Measurements from ENCODE around the gene KARS1.
A peak's percentile ranks its signal among the peaks of the same experiment; 100 is the strongest.

Gene KARS1

DNA sequence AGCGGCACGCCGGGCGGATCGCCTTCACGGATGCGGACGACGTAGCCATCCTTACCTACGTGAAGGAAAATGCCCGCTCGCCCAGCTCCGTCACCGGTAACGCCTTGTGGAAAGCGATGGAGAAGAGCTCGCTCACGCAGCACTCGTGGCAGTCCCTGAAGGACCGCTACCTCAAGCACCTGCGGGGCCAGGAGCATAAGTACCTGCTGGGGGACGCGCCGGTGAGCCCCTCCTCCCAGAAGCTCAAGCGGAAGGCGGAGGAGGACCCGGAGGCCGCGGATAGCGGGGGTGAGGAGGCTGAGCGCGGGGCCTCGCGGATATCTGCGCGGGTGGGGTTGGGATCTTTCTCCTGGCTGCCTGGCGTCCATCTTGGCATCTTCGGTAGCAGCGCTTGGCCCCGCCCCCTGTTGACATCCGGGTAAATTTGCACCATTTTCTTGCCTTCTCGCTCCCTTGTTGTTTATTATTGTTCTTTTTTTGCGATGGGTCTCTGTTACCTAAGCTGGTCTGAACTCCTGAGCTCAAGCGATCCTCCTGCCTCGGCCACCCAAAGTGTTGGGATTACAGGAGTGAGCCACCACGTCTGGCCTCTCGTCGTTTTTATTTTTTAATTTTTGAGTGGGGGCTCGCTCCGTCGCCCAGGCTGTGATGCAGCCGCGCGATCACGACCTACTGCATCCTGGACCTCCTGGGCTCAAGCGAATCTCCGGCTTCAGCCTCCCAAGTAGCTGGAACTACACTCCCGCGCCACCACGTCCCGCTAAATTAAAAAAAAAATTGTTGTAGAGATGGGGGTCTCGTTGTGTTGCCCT is 1.0 kb upstream of the KARS1 start:
- Histone ChIP-seq H3K27me3 (ENCODE audit: insufficient read depth, low read length) (no peaks in the 10 kb centered on the region), H2AFZ (ENCODE audit: low read length, unreplicated experiment) (peak overlapping the region; percentile 98), H3K27ac (ENCODE audit: low read depth, low read length) (peak overlapping the region; percentile 76), H3K4me1 (ENCODE audit: control insufficient read depth, insufficient read depth, low read length, unreplicated experiment) (peaks cover 28% of the 10 kb centered on the region), H3K36me3 (ENCODE audit: insufficient read depth, low read length) (peaks cover 13% of the 10 kb centered on the region; the same call in 1 of the 2 replicates), H3K79me2 (ENCODE audit: control insufficient read depth, insufficient read depth, low read length, unreplicated experiment) (peaks cover 95% of the 10 kb centered on the region), H3K4me3 (ENCODE audit: low read depth, low read length) (peak overlapping the region; percentile 91)

DNA sequence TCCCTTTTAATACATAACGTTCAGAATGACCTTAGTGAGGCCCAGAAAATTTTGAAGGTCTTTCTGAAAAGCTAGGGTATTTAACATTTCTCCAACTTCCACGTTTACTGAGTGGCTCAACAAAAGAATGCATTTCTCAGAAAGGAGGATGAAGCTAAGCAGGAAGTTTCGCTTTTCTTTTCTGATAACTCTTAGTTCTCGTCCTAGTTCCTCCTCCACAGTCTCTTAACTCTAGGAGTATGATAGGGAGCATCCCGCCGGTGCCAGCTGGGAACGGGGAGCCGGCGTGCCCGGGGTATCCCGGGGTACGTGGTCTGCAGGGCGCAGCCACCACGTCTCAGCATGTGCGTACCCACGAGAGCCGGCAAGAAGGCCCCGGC is 363 bp downstream of the KARS1 start:
- Histone ChIP-seq H3K36me3 (ENCODE audit: insufficient read depth, low read length) (peaks cover 21% of the 10 kb centered on the region), H3K79me2 (ENCODE audit: control insufficient read depth, insufficient read depth, low read length, unreplicated experiment) (peaks cover 95% of the 10 kb centered on the region), H3K27me3 (ENCODE audit: insufficient read depth, low read length) (no peaks in the 10 kb centered on the region), H2AFZ (ENCODE audit: low read length, unreplicated experiment) (peak overlapping the region; percentile 81), H3K4me1 (ENCODE audit: control insufficient read depth, insufficient read depth, low read length, unreplicated experiment) (peaks cover 21% of the 10 kb centered on the region), H3K4me3 (ENCODE audit: low read depth, low read length) (peak overlapping the region; percentile 91), H3K27ac (ENCODE audit: low read depth, low read length) (peak overlapping the region; percentile 39)

DNA sequence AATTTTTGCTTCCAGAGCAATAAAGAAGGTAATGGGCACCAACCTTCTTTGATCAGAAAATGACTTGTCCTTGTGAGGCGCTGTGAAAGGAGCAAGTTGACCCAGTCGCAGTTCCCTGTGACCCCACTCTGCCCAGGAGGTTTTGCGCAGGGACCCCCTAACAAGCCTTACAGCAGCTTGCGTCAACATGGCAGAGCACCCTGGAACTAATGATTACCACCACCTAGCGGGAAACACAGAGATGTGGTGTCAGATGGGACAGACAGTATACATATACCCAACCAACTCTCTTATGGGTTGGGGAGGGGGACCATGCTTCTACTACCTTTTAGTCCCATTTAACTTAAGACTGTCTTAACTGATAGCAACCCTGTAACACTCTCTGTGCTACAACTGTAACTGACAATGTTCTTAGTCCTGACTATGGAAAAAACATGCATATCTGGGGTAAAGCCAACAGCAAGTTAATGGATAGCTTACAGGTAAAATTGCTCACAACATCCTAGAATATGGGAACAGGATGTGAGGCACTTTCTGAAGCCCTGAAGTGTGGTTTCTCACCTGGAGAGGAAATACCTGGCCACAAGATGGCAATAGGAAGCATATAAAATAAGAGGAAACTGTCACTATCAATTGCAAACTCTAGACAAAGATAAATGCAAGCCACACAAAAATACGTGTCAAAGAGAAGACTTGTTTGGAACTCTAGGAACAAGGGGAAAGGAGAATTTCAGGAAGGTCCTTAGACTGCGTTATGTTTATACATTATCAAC is 3.0 kb downstream of the KARS1 start:
- no peaks in the 10 kb centered on the region for H3K27me3 ChIP-seq (ENCODE audit: insufficient read depth, low read length)
- peaks cover 7% of the 10 kb centered on the region for H3K4me1 ChIP-seq (ENCODE audit: control insufficient read depth, insufficient read depth, low read length, unreplicated experiment)
- peaks cover 41% of the 10 kb centered on the region for H3K36me3 ChIP-seq (ENCODE audit: insufficient read depth, low read length)
- H3K27ac ChIP-seq (ENCODE audit: low read depth, low read length), result no peak overlapping the region
- no peak overlapping the region for H2AFZ ChIP-seq (ENCODE audit: low read length, unreplicated experiment)
- H3K79me2 ChIP-seq (ENCODE audit: control insufficient read depth, insufficient read depth, low read length, unreplicated experiment), result peaks cover 75% of the 10 kb centered on the region
- H3K4me3 ChIP-seq (ENCODE audit: low read depth, low read length), result no peak overlapping the region

DNA sequence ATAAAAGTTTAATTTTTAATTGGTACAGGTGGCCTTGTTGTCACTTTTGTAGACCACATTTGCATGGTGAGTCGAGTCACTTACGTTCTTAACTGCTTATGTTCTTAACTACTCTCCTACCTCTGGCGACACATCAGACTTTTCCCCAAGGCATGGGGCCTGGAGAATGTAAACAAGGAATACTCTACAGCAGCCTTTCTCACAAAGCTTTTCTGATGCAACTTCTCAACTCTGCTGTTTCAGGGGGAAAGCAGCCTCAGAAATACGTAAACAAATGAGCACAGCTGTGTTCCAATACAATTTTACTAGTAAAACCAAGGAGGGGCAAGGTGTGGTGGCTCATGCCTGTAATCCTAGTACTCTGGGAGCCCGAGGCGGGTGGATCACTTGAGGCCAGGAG is 6.9 kb downstream of the KARS1 start:
- Histone ChIP-seq H3K27ac (ENCODE audit: low read depth, low read length) (no peak overlapping the region), H3K36me3 (ENCODE audit: insufficient read depth, low read length) (peaks cover 58% of the 10 kb centered on the region), H3K4me1 (ENCODE audit: control insufficient read depth, insufficient read depth, low read length, unreplicated experiment) (no peaks in the 10 kb centered on the region), H3K79me2 (ENCODE audit: control insufficient read depth, insufficient read depth, low read length, unreplicated experiment) (peaks cover 46% of the 10 kb centered on the region), H2AFZ (ENCODE audit: low read length, unreplicated experiment) (no peak overlapping the region), H3K4me3 (ENCODE audit: low read depth, low read length) (no peak overlapping the region), H3K27me3 (ENCODE audit: insufficient read depth, low read length) (no peaks in the 10 kb centered on the region)

DNA sequence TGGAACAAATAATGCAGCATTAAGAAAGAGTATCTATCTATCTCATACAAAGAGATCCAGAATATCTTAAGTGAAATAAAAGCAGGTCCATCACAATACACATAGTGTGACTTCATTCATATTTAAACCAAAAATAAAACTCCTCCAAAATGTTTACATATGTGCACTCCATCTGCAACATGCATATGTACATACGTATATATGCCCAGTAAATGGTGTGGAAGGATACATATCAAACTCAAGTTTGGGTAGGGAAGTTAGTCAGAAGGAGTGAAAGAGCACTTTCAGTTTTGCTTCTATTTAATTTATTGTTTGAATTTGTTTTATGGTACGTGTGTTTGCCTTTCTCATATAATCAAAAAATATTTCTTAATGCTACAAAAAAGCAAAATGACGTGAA is 12.4 kb downstream of the KARS1 start:
- Histone ChIP-seq H3K36me3 (ENCODE audit: insufficient read depth, low read length) (peaks cover 68% of the 10 kb centered on the region), H2AFZ (ENCODE audit: low read length, unreplicated experiment) (no peak overlapping the region), H3K27me3 (ENCODE audit: insufficient read depth, low read length) (no peaks in the 10 kb centered on the region), H3K27ac (ENCODE audit: low read depth, low read length) (no peak overlapping the region), H3K79me2 (ENCODE audit: control insufficient read depth, insufficient read depth, low read length, unreplicated experiment) (peaks cover 5% of the 10 kb centered on the region), H3K4me3 (ENCODE audit: low read depth, low read length) (no peak overlapping the region), H3K4me1 (ENCODE audit: control insufficient read depth, insufficient read depth, low read length, unreplicated experiment) (no peaks in the 10 kb centered on the region)

DNA sequence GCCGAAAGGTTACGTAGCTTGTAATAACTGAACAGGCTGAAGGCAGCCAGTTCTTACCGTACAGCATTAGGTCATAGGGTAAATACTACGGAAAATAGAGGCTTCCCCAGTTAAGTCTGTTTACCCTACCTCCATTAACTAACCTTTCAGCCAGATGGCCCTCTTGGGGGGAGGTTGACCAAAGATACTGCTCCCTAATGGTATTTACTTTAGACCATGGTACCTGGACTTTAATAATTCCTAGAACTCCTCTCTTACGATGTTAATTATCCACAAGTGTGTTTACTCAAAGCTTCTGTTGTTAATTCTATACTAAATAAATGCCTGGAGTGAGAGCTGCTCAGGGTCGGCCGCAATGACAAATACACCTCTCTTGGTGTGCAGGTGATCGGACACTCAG is 14.6 kb downstream of the KARS1 start:
- Histone ChIP-seq H3K4me1 (ENCODE audit: control insufficient read depth, insufficient read depth, low read length, unreplicated experiment) (peaks cover 4% of the 10 kb centered on the region), H3K36me3 (ENCODE audit: insufficient read depth, low read length) (peaks cover 73% of the 10 kb centered on the region), H3K27me3 (ENCODE audit: insufficient read depth, low read length) (no peaks in the 10 kb centered on the region), H3K79me2 (ENCODE audit: control insufficient read depth, insufficient read depth, low read length, unreplicated experiment) (peaks cover 5% of the 10 kb centered on the region), H2AFZ (ENCODE audit: low read length, unreplicated experiment) (no peak overlapping the region), H3K27ac (ENCODE audit: low read depth, low read length) (no peak overlapping the region), H3K4me3 (ENCODE audit: low read depth, low read length) (no peak overlapping the region)

DNA sequence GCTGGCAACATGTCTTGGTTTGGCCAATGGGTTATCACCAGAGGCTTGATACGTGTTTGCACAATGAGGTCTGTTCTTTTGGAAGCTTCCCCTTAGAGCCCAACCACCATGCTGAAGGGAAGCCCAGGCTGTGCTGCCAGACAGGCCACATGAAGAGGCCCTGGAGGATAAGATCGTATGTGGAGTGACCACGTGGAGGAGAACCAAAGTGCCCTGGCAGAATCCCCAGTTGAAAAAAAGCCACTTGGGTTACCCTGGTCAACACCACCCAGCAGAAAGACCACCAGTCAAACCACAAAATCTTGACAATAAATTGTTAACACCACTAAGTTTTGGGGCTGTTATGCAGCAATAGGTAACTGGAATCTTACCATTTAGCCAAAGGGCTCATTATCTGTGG is 17.4 kb downstream of the KARS1 start:
- Histone ChIP-seq H2AFZ (ENCODE audit: low read length, unreplicated experiment) (no peak overlapping the region), H3K4me1 (ENCODE audit: control insufficient read depth, insufficient read depth, low read length, unreplicated experiment) (peaks cover 13% of the 10 kb centered on the region), H3K27me3 (ENCODE audit: insufficient read depth, low read length) (no peaks in the 10 kb centered on the region), H3K27ac (ENCODE audit: low read depth, low read length) (no peak overlapping the region), H3K79me2 (ENCODE audit: control insufficient read depth, insufficient read depth, low read length, unreplicated experiment) (no peaks in the 10 kb centered on the region), H3K36me3 (ENCODE audit: insufficient read depth, low read length) (peaks cover 78% of the 10 kb centered on the region), H3K4me3 (ENCODE audit: low read depth, low read length) (no peak overlapping the region)

DNA sequence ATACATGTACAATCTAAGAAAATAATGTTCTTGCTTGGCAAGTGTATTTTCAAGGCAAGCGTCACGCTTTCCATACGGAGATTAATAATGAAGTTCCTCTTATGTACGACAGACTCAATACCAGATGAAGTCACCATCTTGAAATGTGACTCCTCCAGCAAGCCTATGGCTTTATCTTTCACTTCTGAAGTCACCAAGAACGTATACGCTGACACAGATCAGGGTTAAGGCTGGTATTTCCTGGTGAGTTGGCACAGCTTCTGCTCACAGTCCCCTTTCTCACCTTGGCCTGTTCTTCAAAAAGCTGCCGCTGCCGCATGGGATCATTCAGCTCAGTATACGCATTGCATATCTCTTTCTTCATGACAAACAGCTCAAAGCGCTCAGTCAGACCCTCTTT is 18.3 kb downstream of the KARS1 start:
- Histone ChIP-seq H3K27ac (ENCODE audit: low read depth, low read length) (no peak overlapping the region), H3K4me1 (ENCODE audit: control insufficient read depth, insufficient read depth, low read length, unreplicated experiment) (peaks cover 19% of the 10 kb centered on the region), H3K27me3 (ENCODE audit: insufficient read depth, low read length) (no peaks in the 10 kb centered on the region), H3K4me3 (ENCODE audit: low read depth, low read length) (no peak overlapping the region), H3K36me3 (ENCODE audit: insufficient read depth, low read length) (peaks cover 72% of the 10 kb centered on the region), H2AFZ (ENCODE audit: low read length, unreplicated experiment) (no peak overlapping the region), H3K79me2 (ENCODE audit: control insufficient read depth, insufficient read depth, low read length, unreplicated experiment) (no peaks in the 10 kb centered on the region)

DNA sequence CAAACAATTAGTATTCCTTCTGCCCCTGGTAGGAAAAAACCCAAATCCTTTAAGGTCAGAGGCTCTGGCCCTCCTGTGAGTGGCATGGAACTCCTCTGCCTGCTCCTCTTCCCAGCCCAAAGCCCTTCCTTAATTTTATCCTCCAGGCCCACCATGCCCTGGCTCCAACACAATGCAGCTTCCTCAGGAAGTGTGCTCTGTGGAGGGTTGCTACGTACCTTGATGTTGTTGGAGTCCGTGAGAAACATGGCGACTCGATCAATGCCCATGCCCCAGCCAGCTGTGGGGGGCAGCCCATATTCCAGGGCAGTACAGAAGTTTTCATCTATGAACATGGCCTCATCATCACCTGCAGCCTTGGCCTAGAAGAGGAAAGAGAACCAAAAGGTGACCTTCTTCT is 19.1 kb downstream of the KARS1 start:
- peaks cover 64% of the 10 kb centered on the region for H3K36me3 ChIP-seq (ENCODE audit: insufficient read depth, low read length)

DNA sequence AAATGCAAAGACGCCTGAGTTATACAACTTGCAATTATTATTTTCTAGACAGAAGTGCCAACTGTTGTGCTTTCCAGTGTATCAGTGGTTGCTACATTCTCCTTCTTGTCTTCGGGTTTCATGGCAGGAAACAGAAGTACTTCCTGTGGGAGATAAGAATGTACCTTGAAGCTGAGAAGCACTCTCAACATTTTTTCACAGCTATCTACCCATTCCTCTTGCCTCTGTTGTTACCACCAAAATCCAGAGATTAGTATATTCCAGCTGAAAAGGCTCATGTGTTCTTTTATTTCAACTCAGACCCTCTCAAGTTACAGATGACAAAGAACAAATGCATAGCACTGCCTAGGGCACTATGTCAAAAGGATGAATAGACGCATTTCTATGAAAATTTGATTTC is 19.6 kb downstream of the KARS1 start:
- peaks cover 59% of the 10 kb centered on the region for H3K36me3 ChIP-seq (ENCODE audit: insufficient read depth, low read length)
- H3K4me3 ChIP-seq (ENCODE audit: low read depth, low read length), result no peak overlapping the region
- no peaks in the 10 kb centered on the region for H3K79me2 ChIP-seq (ENCODE audit: control insufficient read depth, insufficient read depth, low read length, unreplicated experiment)
- H2AFZ ChIP-seq (ENCODE audit: low read length, unreplicated experiment), result no peak overlapping the region
- no peaks in the 10 kb centered on the region for H3K27me3 ChIP-seq (ENCODE audit: insufficient read depth, low read length)
- peaks cover 19% of the 10 kb centered on the region for H3K4me1 ChIP-seq (ENCODE audit: control insufficient read depth, insufficient read depth, low read length, unreplicated experiment)
- H3K27ac ChIP-seq (ENCODE audit: low read depth, low read length), result peak overlapping the region; percentile 2; the same call in 1 of the 2 replicates

More for the DNA sequence above, 19.1 kb downstream of the KARS1 start:
- 0 out of 2 replicates have a peak overlapping the region, but pooled peaks have one; percentile 2 for H3K27ac ChIP-seq (ENCODE audit: low read depth, low read length)
- no peaks in the 10 kb centered on the region for H3K79me2 ChIP-seq (ENCODE audit: control insufficient read depth, insufficient read depth, low read length, unreplicated experiment)
- no peak overlapping the region for H2AFZ ChIP-seq (ENCODE audit: low read length, unreplicated experiment)
- H3K27me3 ChIP-seq (ENCODE audit: insufficient read depth, low read length), result no peaks in the 10 kb centered on the region
- H3K4me3 ChIP-seq (ENCODE audit: low read depth, low read length), result no peak overlapping the region
- H3K4me1 ChIP-seq (ENCODE audit: control insufficient read depth, insufficient read depth, low read length, unreplicated experiment), result peaks cover 19% of the 10 kb centered on the region

Measured in ACC112 (cell line).